CD4-positive, alpha-beta T cell treated with Interleukin-1 beta for 1 hour (primary cell): Measurements from ENCODE around the gene CDH6.

Experiments
- DNase-seq, 2 donors: peaks; one replicate each; pipeline ENCODE4 v3.0.0-alpha.2; 2020 to 2022

The CDH6 gene

GRCh38 chr5:31255041-31255440, 61.6 kb downstream of the CDH6 start:
- DNase-seq: no peak

- DNase-seq: no peak
Measured at GRCh38 chr5:31268256-31268655, 74.8 kb downstream of the CDH6 start.

DNA sequence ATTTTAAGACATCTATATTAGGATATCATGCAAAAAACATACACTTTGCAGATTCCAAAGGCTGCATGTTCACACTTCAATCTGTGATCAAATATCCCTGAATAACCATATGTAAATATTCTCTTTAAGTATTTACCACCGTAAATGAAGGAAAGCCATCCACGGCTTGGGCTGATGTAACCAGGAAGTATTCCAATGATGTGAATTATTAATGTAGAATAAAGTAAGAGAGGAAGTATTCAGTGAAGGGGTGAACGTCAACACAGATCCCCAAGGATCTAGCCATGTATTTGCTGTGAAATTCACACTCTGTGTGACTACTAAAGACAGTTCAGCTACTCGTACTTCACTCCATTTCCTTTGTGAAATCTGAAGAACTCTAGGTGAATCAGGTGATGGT, 75.2 kb downstream of the CDH6 start:
- no peak for DNase-seq

DNA sequence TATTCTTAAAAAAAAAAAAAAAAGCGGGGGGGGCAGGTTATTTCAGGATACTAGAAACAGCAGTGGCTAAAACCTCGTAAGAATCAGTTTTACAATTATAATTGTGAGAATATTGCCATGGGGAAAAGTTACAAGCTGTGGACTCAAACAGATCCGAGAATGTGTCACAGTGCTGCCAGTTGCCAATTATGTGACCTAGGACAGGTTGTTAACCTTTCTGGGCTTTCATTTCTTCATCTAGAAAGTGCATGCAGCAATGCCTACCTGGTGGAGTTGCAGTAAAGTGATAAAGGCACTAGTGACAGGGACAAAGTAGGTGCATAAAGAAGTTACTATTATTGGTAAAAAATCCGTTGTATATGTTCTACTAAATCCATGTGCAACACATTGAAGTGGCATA, 75.8 kb downstream of the CDH6 start:
- no peak for DNase-seq

DNA sequence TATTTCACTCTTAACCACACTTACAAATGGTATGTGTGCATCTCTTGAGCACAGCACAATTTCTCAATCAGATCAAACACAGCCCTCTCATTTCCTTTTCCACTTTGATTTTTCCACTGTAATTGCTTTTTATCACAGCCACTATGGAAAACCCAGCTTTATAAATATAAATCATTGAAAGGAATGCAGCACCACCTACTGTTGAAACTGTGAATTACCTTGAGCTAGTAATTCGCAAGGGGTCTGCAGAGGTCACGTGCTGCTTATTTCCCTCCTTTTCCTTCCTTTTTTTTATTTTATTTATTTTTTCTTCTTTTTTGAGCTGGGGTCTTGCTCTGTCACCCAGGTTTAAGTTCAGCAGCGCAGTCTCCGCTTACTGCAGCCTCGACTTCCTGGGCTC, 76.9 kb downstream of the CDH6 start:
- no peak for DNase-seq

DNA sequence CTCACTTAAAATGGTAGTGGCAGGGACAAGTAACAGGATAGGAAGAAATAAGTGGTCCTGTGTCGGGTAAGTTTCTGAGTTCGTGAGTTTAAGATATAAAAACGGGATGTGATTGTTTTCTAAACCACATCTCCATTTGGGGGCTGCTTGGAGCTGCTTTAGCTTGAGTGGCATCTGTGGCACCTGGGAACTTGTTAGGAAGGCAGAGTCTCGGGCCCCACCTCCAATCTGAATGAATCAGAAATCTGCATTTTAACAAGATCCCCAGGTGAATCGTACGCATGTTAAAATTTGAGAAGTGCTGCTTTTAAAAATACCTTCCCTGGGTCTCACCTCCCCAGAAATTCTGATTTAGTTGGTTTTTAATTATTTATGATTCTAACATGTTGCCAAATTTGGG, 78.1 kb downstream of the CDH6 start:
- DNase-seq: no peak

GRCh38 chr5:31273161-31273560, 79.7 kb downstream of the CDH6 start:
- DNase-seq: no peak

DNA sequence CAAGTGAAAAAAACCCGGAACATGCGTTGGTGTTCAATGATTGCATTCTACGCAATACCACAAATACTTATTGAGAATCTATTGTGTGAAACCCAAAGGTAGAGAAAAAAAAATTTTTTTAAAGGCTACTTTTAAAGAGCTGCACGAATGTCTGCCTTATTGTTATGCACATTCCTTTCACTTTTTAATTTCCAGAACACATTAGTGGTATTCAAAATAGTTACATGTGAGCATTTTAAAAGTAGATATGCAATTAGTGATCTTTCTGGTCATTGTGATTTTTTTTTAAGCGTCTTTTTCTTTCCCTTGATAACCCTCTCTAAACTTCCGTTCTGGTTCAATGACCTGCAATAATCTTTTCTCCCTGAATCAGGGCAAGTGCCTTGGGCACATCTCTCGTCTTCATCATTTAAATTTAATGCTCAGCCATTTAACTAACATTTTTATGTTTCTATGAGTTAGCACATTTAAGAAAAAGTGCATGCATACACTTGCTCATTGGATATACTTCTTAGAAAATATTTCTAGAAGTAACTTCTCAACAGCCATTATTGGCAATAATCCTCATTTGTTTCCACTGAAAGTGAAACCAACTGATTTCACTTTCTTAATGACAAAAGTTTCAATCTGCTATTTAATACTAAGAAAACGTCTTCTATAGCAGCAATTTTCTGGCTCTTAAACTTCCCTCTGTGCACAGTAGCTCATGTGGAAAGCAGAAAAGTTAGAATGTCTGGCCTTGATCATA, 80.3 kb downstream of the CDH6 start:
- DNase-seq: no peak

GRCh38 chr5:31280210-31280609, 86.7 kb downstream of the CDH6 start:
- no peak for DNase-seq

- no peak for DNase-seq
Measured at GRCh38 chr5:31283326-31283725, 89.8 kb downstream of the CDH6 start.

GRCh38 chr5:31285025-31285424, 91.5 kb downstream of the CDH6 start:
- no peak for DNase-seq

- DNase-seq: no peak
Measured at GRCh38 chr5:31287985-31288384, 94.5 kb downstream of the CDH6 start.

- no peak for DNase-seq
Measured at GRCh38 chr5:31289429-31289828, 95.9 kb downstream of the CDH6 start.

DNA sequence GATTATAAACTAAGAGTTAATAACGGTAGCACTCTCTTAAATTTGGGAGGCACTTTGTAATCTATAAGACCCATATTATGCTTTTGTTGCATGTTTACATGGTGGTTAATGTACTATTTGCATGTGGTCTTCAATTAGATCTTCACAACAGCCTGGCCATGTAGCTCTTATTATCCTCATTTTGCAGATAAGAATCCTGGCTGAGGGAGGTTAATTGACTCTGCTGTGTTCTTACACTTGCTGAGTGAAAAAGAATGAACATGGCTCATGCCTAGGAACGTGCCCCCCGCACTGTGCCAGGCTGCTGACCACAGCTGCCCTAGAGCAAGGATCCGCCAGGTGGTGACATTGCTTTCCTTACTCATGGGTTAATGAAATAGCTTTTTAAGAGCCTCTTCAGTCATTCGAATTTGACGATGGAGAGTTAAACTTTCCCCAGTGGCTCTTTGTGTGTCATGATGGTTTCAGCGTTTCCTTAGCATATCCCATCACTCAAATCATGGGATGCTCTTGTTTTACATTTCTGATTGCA, 97.9 kb downstream of the CDH6 start:
- DNase-seq: no peak

- DNase-seq: no peak
Measured at GRCh38 chr5:31300501-31300900, 107.0 kb downstream of the CDH6 start.

GRCh38 chr5:31301833-31302232, 108.3 kb downstream of the CDH6 start:
- no peak for DNase-seq

- DNase-seq: no peak
Measured at GRCh38 chr5:31303688-31304087, 110.2 kb downstream of the CDH6 start.

DNA sequence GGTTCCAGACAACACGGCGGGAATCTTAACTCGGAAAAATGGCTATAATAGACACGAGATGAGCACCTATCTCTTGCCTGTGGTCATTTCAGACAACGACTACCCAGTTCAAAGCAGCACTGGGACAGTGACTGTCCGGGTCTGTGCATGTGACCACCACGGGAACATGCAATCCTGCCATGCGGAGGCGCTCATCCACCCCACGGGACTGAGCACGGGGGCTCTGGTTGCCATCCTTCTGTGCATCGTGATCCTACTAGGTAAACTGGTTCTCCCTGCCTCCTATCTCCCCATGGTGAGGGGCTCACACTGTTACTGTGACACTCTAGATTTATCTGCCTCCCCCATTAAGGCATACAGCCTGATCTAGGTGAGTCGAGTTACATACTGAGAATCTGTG, 124.2 kb downstream of the CDH6 start:
- DNase-seq: no peak

DNA sequence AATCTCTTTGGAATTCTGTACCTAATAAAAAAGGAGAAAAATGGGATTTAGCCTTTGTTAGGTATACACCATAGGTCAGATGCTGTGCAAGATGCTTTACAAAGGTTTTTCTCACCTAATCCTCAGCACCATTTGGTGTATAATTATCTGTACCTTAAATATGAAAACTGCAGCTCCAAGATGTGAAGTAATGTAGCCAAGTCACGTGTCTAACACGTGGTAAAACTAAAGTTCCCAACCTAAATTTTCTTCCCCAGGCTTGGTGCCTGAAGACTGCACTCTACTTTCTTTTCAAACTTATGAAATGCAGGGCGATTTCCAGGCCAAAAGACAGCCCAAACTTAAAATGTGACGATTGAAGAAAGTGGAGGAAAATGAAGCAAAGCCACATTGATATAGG, 125.8 kb downstream of the CDH6 start:
- DNase-seq: no peak

DNA sequence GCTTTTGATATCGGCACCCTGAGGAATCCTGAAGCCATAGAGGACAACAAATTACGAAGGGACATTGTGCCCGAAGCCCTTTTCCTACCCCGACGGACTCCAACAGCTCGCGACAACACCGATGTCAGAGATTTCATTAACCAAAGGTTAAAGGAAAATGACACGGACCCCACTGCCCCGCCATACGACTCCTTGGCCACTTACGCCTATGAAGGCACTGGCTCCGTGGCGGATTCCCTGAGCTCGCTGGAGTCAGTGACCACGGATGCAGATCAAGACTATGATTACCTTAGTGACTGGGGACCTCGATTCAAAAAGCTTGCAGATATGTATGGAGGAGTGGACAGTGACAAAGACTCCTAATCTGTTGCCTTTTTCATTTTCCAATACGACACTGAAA, 129.5 kb downstream of the CDH6 start:
- DNase-seq: no peak

- DNase-seq: no peak
Measured at GRCh38 chr5:31324842-31325241, 131.4 kb downstream of the CDH6 start.

GRCh38 chr5:31328040-31328733, 134.7 kb downstream of the CDH6 start:
- no peak for DNase-seq

DNA sequence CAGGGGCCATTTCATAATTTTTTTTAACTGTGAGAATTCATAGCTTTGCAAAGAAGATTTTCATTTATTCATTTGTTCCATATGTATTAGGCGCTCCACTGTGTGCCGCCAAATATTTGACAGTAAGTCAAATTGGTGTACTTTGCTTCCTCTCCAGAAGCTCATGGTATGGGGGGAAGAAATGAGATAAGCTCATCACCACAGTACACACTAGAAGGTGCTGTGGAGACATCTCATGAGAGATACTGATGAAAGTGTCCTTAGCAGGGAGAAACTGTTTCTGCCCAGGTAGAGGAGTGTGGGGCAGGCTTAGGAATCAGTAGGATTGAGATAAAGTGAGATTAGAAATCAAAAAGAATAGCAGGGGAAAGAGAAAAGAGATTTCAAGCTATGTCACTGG, 136.2 kb downstream of the CDH6 start:
- no peak for DNase-seq

GRCh38 chr5:31332160-31332559, 138.7 kb downstream of the CDH6 start:
- DNase-seq: no peak

GRCh38 chr5:31333475-31333874, 140.0 kb downstream of the CDH6 start:
- no peak for DNase-seq
